Suppressor macrophage treated with lipopolysaccharide for 1 hour (primary cell): ENCODE results near the gene DIP2C.

Source experiments
- DNase-seq, 3 donors: peaks; one replicate each; pipeline ENCODE4 v3.0.0-alpha.2; 2020 to 2022

DIP2C gene

DNA sequence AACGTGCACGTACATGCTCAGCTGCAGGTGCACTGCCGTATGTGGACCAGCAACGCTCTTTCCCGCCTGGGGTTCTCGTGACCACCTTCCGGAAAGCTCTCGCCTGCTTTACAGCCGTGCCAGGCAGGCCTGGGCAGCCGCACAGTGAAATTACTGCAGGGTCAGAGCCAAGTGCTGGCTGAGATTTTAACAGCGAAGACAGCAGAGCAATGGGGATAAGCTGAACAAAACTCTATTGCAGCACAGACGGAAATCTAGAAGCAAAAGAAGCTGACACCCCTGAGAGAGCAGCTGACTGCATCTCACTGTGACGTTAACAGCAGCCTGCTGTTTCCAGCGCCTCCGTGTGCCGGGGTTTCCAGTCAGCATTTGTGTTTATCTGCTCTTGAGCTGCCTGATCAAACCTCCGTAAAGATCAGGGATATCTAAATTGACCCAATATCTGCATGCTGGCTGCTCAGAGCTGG is 179.0 kb downstream of the DIP2C start:
- no peak for DNase-seq

DNA sequence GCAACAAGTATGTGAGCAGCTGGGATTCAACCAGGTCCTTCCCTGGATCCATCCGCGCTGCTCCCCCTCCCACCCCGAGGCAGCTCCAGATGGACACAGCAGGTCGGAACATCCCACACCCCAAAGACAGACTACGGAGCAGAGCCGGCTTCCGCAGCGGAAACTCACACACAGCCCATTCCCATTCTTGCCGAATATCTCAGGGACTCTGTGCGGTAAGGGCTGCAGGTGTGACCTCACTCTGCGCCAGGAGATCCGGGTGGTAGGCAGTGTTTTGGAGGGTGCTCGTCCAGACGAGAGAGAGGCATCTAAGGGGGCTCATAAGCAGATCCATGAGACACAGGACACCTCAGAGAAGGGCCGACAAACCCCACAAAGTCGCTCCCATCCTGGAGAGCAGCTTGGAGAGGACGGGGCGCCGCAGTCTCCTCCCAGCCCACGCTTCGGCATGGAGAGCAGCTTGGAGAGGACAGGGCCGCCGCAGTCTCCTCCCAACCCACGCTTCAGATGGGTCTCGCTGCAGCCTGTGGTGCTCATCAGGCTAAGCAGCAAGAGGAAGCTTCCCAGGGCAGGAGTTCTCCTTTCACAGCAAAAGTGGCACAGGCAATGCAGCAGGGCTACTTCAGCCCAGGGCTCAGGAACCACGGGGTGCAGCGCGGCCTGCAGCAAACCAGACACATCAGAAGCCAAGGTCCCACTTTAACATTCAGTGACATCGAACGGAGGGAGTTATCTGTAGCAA is 179.9 kb downstream of the DIP2C start:
- no peak for DNase-seq

DNA sequence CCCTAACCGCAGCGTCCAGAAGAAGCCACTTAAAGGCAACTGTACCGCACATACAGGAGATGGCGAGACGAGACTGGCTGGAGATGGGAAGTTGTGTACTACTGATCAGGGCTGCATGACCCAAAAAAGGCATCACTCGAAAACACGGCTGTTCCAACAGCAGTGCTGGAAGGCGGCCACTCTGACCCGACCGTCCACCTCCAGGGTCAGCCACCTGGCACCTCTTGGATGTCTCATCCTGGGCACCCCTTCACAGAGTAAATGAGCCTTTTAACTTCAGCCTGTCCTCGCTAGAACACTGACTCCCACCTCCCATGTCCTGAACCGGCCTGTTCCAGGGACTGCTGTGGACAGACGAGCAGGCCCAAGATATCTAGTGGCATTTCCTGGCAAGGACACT is 180.7 kb downstream of the DIP2C start:
- DNase-seq, result no peak

DNA sequence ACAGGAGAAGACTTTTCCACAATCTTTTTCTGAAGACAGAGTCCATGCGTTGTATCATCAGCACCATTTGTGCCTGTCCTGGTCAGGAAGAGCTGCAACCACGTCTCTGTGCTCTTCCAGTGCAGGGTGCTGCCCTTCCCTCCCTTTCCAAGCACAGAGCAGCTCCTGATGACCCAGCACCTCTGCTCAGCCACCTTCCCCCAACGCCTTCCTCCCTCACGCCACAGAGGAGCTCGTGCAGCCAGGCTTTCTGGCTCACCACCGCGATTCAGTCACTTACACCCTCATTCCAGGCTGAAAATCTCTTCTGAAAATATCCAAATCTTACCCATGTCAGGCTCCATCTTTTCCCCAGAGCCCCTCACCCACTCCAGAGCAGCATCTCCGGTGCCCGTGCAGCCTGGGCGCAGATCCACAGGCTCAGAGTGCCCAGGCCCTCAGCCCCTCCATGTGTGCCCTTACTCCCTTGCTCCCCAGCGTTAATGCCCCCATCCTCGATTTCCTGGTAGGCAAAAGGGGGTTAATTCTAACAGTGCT is 181.5 kb downstream of the DIP2C start:
- no peak for DNase-seq

DNA sequence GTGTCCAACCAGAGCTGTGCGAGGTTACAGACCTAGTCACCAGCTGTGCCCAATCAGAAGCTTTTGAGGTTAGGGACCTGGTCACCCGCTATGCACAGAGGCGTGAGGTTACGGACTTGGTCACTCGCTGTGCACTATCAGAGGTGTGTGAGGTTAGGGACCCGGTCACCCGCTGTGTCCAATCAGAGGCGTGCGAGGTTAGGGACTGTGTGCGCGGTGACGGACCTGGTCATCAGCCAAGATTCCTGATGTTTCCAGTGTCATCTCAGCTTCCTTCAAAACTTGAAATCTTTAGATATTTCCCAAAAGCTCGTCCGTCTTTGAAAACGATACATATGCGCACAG is 182.1 kb downstream of the DIP2C start:
- no peak for DNase-seq

DNA sequence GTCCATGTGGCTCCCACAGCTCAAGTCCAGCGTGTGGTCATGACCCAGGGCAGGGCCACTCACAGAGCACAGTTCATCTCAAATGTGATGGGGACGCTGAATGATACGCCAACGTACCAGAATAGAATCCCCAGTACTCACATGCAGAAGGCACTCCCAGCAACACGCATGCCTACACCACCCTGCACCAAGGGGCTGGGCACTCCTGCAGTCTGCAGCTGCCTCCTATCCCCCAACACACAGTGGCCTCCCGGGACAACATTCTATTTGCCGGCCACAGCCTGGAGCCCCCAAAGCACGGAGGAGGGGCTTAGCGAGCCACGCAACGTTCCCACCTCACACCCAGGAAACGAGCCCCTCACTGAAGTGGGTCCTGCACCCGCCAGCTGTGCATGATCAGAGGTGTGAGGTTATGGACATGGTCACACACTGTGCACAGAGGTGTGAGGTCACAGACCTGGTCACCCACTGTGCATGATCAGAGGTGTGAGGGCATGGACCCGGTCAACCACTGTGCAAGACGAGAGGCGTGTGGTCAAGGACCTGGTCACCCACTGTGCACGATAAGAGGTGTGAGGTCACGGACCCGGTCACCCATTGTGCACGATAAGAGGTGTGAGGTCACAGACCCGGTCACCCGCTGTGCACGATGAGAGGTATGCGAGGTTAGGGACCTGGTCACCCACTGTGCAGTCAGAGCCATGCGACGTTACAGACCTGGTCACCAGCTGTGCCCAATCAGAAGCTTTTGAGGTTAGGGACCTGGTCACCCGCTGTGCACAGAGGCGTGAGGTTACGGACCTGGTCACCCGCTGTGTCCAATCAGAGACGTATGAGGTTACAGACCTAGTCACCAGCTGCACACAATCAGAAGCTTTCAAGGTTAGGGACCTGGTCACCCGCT is 182.8 kb downstream of the DIP2C start:
- no peak for DNase-seq

DNA sequence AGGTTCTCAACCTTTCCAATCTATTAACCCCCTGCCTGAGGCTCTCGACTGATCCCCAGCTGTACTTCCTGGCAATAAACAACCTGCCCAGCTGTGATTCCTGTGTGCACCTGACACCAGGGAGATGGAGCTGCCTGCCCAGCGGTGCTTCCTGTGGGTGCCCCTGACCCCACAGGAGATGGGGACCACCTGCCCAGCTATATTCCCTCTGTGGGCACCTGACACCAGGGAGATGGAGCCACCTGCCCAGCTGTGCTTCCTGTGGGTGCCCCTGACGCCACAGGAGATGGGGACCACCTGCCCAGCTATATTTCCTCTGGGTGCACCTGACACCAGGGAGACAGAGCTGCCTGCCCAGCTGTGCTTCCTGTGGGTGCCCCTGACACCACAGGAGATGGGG is 184.0 kb downstream of the DIP2C start:
- DNase-seq, result no peak

DNA sequence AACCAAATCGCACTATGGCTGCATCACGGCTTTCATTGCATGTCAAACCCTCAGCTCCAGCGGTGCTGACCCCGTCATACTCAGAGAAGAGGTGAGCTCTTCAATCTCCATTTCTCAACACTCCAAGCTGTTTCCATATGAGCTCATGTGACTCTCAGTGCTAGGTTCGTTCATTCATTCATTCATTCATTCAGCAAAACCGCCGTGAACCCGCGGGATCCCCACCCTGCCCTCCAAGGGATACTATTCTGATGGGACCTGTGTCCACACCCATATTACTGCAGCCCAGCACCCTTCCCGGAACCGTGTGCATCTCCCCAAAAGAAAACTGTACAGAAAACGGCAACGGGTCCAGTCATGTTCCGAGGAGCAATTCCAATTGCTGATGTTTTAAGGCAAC is 184.7 kb downstream of the DIP2C start:
- DNase-seq, result no peak

DNA sequence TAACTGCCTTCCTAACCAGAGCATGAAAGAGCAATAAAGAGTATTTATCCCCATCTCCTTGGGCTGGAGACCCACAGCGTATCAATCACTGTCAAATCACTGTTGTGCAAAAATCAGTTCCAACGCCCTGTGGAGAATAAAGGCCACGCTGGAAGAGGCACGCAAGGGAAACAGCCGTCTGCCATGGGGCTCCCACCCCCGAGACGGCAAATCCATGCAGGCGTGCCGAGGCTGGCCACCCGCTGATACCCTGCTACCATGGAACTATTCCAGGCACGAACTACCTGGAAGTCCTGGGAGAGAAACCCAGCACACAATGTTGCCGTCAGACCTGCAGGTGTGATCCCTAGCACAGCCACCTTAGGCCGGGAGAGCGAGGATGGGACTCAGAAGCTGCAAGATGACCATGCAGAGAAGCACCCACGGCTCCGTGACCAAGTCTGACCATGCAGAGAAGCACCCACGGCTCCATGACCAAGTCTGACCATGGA is 185.3 kb downstream of the DIP2C start:
- no peak for DNase-seq

DNA sequence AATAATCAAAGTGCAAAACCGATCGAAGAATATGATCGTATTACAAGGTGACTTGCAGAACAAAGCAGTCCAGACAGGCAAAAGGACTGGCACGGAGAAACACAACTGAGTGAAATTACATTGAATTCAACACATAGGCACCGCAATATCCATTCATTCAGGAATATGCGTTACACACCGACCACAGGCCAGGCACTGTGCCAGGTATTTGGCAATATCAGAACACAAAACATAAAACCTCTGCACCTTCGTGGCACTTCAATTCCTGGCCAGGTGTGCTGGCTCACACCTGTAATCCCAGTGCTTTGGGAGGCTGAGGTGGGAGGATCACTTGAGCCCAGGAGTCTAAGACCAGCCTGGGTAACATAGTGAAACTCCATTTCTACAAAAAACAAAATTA is 187.9 kb downstream of the DIP2C start:
- DNase-seq, result no peak

DNA sequence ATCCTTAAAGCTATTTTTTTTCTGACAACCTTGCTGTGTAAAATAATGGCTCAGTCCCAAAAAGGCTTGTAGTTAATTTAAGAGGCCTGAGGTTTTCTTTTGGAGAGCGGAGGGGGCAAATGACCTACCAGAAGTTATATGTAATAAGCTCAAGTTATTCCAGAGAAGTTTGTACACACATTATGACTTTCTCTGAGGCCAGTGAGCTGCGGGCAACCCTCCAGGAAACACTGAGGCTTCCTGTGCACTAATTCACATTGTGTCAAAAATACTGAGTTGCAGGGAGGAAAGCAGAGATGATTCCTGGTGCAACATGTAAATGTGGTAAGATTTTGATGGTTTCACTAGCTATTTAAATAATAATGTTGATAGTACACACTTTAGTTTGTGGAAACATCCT is 188.6 kb downstream of the DIP2C start:
- DNase-seq, result no peak

DNA sequence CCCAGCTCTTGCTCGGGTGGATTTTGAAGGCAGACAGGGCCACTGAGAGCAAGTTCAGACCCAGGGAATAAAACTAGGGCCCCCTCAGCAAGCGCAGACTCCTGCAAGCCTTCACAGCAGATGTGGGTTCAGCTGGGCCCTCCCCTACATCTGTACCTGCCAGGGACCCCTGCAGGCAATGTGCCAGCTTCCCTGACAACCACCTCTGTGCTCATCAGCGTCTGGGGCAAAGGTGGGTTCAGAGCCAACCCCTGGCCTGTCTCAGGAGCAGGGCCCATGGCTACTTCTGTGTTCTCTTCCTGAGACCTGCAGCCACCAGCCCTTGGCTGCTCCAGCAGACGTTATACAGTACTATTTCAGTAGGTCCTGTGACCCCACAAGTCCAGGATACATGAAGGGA is 189.5 kb downstream of the DIP2C start:
- no peak for DNase-seq

DNA sequence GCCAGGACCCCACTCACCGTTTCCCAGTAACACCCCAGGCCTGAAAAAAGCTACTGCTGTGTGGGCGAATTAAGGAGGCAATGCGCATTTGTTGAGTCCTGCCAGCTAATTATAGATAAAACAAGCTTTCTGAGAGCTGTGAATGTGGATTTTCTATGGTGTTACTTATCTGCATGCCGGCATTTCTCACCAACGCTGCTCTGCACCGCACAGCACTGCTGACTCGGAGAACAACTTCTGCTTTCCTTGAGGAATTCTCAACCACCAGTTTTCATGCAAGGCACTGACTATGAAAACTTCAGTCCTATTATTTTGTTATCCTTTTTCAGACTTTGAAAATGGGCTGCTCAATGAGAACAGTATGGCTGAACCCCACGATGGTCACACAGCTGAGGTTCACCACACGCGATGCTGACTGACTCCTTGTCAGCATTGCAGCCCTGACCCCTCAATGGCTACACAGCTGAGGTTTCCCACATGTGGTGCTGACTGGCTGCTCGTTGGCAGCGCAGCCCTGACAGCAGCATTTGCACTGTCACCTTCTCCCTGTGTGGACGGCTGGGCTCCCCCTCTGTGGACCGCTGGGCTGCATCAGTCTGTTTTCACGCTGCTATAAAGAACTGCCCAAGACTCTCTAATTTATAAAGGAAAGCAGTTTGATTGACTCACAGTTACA is 190.6 kb downstream of the DIP2C start:
- DNase-seq, result peak in 2 of 3 donors; percentile 6 to 14

DNA sequence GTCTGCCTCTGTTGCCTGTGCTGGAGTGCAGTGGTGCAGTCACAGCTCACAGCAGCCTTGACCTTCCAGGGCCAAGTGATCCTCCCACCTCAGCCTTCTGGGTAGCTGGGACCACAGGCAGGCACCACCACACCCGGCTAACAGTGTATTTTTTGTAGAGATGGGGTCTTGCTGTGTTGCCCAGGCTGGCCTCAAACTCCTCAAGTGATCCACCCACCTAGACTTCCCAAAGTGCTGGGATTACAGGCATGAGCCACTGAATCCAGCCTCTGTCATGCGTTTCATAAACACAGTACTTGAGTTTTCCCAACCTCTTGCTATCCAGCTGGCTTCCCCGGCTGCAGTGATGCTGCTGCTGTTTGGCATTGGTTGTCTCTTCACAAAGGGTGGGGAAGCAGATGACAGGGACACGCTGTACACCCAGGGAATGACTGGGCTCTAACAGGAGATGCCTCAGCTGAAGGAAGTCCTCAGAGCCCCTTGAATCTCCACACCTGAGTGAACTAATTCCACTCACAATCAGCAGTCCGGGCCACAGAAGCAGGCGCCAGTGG is 191.5 kb downstream of the DIP2C start:
- no peak for DNase-seq

DNA sequence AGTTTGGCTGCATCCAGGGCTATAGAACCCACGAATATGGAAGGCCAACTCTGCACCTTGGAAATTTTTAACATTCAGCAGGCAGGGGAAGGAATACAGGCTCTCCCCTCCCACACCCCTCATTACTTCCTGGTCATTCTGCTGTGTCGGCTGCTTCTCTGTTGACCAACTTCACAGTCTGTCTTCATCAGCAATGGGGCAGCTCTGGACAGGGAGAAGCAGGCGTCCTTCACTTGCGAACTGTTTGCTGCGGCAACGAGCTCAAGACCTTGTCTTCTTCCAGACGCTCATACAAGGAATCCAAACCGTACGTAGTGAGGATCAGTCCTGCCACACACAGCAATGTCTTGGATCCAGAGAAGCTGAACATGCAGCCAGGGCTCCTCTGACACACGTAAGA is 192.2 kb downstream of the DIP2C start:
- DNase-seq, result peak in 2 of 3 donors; percentile 6 to 10

DNA sequence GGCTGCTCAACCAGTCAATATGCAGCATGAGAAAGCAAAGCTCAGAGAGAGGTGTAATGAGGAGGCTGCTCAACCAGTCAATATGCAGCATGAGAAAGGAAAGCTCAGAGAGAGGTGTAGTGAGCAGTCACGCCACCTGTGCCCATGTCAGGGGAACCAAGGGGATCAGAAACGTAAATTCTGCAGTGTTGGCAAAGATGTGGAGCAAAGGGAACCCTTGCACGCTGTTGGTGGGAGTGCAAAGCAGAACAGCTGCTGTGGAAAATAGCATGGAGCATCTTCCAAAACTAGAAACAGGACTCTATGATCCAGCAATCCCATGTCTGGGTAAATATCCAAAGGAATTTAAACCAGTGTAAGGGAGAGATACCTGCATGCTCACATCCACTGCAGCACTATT is 194.9 kb downstream of the DIP2C start:
- no peak for DNase-seq

DNA sequence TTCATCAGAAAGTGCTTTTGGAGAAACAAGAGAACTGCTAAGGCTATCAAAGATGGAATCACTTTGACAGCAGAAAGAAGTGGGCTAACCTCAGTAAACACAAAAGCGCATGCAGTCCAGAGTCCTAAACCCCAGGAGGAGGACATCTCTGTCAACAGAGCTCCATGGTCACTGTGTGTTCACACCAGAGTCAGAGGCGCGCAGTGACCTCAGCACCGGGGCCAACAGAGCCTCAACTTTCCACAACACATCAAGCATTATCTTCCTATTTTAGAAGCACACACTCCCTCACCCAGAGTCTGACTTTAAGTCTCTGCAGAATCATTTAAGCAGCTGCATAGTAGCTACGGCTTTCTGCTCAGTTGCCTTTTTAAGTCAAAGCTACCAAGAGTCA is 195.3 kb downstream of the DIP2C start:
- no peak for DNase-seq

DNA sequence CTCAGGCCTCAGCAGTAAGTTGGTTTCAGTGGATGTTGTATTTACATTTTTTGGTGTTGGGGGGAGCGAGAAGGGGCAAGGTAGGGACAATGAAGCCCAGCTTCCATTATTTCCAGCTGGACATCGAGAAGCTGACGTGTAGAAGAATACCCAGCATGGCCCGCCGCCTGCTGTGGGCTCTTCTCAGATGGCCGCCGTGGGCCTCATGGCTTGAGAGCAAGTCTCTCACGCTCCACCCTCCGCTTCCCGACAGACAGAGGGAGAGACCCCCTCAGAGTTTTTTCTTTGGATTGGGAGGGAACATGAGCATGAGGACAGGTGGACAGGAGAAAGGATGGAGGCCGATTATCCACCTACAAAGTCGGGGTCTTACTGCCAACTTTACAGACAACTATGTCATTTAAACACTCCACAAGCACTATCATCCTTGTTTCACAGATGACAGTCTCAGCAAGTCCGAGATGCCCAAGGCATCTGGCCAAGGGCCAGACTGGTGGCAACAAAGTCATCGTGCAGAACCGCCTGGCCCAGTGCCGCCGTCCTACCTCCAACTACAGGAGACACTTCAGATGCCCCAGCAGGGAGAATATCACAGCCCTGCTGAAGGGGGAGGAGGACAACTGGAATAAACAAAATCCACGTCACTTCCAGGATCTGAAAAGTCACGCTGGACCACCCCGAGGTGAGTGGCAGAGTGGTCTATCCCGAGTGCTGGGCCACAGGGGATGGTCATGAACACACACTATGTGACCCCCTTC is 195.9 kb downstream of the DIP2C start:
- DNase-seq, result no peak

DNA sequence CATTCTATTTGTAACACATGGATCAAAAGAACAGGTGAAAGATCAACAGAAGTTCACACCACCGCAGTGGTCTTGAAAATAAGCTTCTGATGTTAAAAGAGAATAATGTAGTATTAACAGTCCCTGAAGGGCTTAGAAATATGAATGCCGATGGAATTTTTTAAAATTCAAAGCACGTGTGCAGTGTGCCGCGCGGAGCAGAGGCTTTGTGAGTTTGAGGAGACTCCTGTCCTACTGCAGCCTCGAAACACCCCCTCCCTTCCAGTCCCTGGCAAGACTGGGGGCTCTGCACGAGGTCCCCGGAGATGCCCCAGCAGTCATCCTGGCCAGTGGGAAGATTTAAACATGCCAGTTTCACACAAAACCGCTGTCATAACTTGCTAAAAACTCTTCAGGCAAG is 196.6 kb downstream of the DIP2C start:
- DNase-seq, result no peak

DNA sequence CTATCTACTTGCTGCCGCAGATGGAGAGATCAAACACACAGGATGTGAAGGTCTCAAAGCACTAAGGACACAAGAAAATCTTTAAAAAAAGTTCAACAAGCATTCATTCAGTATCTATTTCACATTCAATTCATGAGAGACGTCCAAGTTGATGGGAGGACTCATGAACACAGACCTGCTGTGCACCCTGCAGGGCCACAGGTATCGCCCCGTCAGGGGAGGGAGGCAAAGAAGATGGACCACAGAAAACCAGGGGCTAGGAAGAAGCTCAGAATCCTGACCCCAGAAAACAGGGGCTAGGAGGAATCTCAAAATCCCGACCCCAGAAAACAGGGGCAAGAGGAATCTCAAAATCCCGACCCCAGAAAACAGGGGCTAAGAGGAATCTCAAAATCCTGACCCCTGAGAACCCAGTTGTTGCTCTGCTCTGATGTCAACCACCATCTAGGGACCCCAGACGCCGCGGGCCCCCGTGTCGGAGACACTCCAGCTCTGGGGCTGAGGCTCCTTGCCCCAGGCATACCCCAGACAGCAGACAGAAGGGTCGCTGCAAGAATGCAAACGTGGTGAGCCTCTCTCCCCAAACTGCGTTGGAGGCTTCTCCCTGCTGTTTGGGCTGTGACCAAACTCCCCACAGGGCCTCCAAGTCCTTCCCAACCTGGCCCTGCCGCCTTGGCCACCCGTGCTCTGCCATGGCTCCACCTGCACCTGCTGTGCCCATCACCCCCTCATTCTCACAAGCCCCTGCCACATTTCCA is 197.6 kb downstream of the DIP2C start:
- no peak for DNase-seq

DNA sequence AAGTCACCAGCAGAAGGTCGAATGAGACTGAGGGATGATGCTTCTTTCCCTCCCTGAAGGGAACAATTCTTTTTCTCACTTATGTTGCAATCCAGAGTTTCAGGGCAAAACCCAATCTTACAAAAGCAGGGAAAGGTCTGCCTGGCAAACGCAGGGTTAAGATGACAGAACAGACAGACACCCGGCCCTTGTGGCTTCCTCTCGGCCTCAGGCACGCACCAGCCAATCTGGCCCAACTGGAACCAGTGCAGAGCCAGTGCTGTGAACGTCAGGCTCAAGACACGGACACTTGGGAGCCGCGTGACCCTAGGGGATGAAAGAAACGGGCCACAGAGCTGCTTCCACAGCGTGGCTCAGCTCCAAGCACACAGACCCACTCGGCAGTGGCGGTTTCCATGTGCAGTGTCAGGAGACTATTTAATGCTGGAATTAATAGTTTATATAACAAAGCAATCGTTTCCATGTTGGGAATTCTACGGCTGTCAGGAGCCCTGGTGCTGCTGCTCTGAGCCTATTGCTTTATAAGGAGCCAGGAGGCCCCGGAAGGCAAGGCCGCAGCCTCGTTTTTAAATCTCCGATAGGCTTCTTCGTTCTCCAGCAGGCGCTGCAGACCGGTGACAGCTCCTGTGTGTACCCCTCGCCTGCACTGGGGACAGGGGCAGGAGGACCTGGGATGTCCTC is 198.4 kb downstream of the DIP2C start:
- no peak for DNase-seq
